ENCODE measurements around the gene APBA2.

DNA sequence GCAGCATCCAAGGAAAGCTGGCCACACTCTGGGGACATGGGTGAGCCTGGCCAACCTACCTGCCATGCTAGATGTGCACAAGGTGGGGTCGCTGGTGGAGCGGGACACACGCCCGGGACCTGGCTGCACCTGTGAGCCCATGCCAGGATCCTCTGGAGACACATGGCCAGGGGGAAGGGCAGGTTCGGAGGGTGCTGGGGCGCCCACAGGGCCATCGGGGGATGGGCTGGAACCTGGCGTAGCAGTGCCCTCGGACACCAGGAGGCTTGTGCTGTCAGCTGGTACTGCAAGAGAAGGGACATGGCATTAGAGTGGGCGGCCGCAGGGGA is 240.4 kb downstream of the APBA2 start:
- no peak for TF ChIP-seq CTCF (IDR thresholded peaks at IDR 0.05 in 2 of 3, conservative IDR thresholded peaks at IDR 0.05 in 1 of 3; ENCODE audit: control insufficient read depth in 2 of 3, extremely low read depth in 1 of 3, insufficient read depth in 1 of 3, low read depth in 3 of 3, low read length in 3 of 3)
- no peak for TF ChIP-seq SIN3A (IDR thresholded peaks at IDR 0.05; ENCODE audit: low read depth, low read length)
